GM13977 (cell line): ENCODE data around the gene ACMSD.
"Not testable (repeated sequence)": the region's sequence is repeated elsewhere in the genome, so short reads cannot be mapped to it uniquely, and the experiment has no call there.

Source experiments
- DNase-seq: peaks from one replicate; pipeline ENCODE4 v3.0.0; 2012; ENCODE audit warnings: low spot score
- in situ Hi-C: fragments of 300-500 bp; cut with MboI; formaldehyde crosslinking; loops from one replicate; pipeline ENCODE4 v1.12.0; 2022; ENCODE audit warnings: low sequenced_read_pairs, low pct_unique_long_range_greater_than_20kb, mixed read lengths, inconsistent platforms; ENCODE audit not compliant: unreplicated experiment
- TF ChIP-seq, protein P1 (sequence below): IDR thresholded peaks from 2 replicates; pipeline ENCODE4 v1.5.1; 2012; ENCODE audit warnings: mild to moderate bottlenecking, control low read depth; ENCODE audit not compliant: insufficient read depth; ENCODE audit errors: extremely low read depth, missing control alignments

ACMSD gene

DNA sequence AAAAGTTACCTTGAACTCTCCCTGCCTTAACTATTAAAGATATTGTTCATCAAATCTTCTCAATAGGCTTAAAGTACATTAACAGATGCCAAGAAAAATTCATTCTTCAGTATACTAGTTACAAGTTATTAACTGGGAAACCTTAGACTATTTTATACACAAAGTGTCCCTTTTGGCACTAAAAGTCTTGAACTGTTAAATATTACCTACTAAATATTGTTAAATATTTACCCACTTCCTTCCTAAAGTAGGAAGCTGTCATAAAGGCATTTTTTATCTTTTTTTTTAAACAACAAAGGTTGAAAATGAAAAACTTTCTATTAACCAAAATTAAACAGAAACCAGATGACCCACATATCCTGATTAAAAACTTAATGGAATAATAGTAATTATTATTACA lies 60.8 kb downstream of the ACMSD start:
- TF ChIP-seq, protein P1, sequence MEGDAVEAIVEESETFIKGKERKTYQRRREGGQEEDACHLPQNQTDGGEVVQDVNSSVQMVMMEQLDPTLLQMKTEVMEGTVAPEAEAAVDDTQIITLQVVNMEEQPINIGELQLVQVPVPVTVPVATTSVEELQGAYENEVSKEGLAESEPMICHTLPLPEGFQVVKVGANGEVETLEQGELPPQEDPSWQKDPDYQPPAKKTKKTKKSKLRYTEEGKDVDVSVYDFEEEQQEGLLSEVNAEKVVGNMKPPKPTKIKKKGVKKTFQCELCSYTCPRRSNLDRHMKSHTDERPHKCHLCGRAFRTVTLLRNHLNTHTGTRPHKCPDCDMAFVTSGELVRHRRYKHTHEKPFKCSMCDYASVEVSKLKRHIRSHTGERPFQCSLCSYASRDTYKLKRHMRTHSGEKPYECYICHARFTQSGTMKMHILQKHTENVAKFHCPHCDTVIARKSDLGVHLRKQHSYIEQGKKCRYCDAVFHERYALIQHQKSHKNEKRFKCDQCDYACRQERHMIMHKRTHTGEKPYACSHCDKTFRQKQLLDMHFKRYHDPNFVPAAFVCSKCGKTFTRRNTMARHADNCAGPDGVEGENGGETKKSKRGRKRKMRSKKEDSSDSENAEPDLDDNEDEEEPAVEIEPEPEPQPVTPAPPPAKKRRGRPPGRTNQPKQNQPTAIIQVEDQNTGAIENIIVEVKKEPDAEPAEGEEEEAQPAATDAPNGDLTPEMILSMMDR = no peak
- in situ Hi-C loops = loop anchor here (10.0 kb wide), 1 partner anchor 424 kb away; no protein-coding TSS in a partner anchor
- DNase-seq = no peak

GRCh38 chr2:134900151-134900550 lies 61.7 kb downstream of the ACMSD start:
- in situ Hi-C loops = no loop called here
- DNase-seq = no peak
- TF ChIP-seq, protein P1 = no peak

- DNase-seq, in situ Hi-C loops: not testable (repeated sequence)
Observed at GRCh38 chr2:134903701-134904100, 65.3 kb downstream of the ACMSD start.

DNA sequence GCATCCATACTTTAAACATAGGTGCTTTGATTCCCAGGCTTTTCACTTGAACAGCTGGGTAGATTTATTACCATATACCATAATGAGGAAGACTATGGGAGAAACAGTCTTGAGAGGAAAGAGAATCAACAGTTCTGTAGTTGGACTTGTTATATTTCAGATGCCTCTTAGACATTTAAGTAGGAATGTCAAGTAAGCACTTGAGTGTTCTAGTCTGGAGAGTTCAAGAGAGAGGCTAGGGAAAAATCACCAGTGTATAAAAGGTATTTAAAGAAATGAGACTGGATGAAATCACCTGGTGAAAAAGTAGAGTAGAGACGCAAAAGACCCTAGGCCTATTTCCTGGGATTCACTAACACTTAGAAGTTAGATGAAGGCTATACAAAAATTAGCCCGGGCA lies 66.8 kb downstream of the ACMSD start:
- no peak for DNase-seq
- TF ChIP-seq, protein P1 = no peak
- in situ Hi-C loops = no loop called here

DNA sequence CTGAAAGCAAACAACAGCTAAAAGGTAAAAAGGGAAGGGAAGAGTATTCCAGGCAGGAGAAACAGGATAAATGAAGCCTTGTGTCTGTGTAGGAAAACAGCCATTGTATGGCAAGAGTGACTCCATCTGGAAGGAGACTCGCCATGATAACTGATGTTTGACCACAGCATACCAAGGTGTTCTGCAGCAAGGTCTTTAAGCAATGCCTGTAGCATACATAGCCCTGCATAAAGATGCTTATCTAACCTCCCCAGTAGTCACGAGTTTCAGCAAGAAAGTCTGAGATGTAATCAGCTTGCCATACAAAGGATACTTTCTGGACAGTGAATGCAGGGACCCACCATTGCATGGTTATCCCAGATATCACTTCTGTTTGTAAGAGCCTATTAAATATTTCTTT lies 68.3 kb downstream of the ACMSD start:
- in situ Hi-C loops = no loop called here
- DNase-seq = no peak
- TF ChIP-seq, protein P1 = no peak

- DNase-seq, in situ Hi-C loops: not testable (repeated sequence)
Observed at GRCh38 chr2:134907441-134908116, 69.2 kb downstream of the ACMSD start.

- DNase-seq = no peak
Observed at GRCh38 chr2:134910763-134911399, 72.5 kb downstream of the ACMSD start.

More at GRCh38 chr2:134910763-134911399, 72.5 kb downstream of the ACMSD start:
- in situ Hi-C loops = no loop called here
- TF ChIP-seq, protein P1 = no peak
